ENCODE measurements around the gene PTPRG.

The PTPRG gene

GRCh38 chr3:62318752-62319569 lies 757.6 kb downstream of the PTPRG start:
- Histone ChIP-seq H3K18ac (ENCODE audit: low read length) (no peak overlapping the region), H3K36me3 (ENCODE audit: control insufficient read depth in 1 of 2, insufficient read depth in 2 of 2, low read length in 2 of 2) (no peaks in the 10 kb centered on the region), H3K27ac (ENCODE audit: low read depth, low read length) (no peak overlapping the region), H3K79me1 (ENCODE audit: low read length) (peaks cover 2% of the 10 kb centered on the region), H2BK5ac (ENCODE audit: low read depth, low read length, poor library complexity) (no peak overlapping the region), H3K4ac (ENCODE audit: low read depth, low read length) (no peak overlapping the region), H3K23ac (ENCODE audit: low read length) (no peak overlapping the region), H4K12ac (ENCODE audit: low read depth, low read length) (peak overlapping the region; percentile 87), H3K4me3 (ENCODE audit: low read depth, low read length) (peak overlapping the region; percentile 76), H3K79me2 (ENCODE audit: control insufficient read depth, insufficient read depth, low read length, poor library complexity) (no peaks in the 10 kb centered on the region), H2BK12ac (ENCODE audit: low read length) (no peak overlapping the region), H3K4me1 (ENCODE audit: control insufficient read depth in 1 of 2, insufficient read depth in 2 of 2, low read length in 2 of 2) (peaks cover 0 to 4% of the 10 kb centered on the region in 2 experiments), H4K8ac (ENCODE audit: low read depth, low read length) (peak overlapping the region; percentile 91), H3K9ac (ENCODE audit: low read length) (no peak overlapping the region), H3K27me3 (ENCODE audit: insufficient read depth, low read length) (no peaks in the 10 kb centered on the region), H2AFZ (ENCODE audit: insufficient read depth, low read length, poor library complexity) (peak overlapping the region; percentile 91), H2BK120ac (ENCODE audit: insufficient read depth, low read length, poor library complexity) (no peak overlapping the region), H3K9me3 (ENCODE audit: insufficient read depth, low read depth, low read length) (no peaks in the 10 kb centered on the region), H3K14ac (ENCODE audit: low read length) (no peak overlapping the region), H2AK5ac (ENCODE audit: low read length) (no peak overlapping the region), H3K4me2 (ENCODE audit: low read length) (peak overlapping the region; percentile 87), H4K91ac (ENCODE audit: low read depth, low read length) (no peak overlapping the region)
- no CpG with 5 or more reads among the region's 60 CpGs for WGBS (ENCODE audit: extremely low coverage, insufficient coverage, insufficient read length)
- DNase-seq, result peak; percentile 89 to 91

GRCh38 chr3:62319570-62320243 lies 758.3 kb downstream of the PTPRG start:
- H3K36me3 ChIP-seq (ENCODE audit: control insufficient read depth in 1 of 2, insufficient read depth in 2 of 2, low read length in 2 of 2), result no peaks in the 10 kb centered on the region
- H3K9ac ChIP-seq (ENCODE audit: low read length), result no peak overlapping the region
- H3K14ac ChIP-seq (ENCODE audit: low read length), result no peak overlapping the region
- no peak overlapping the region for H3K18ac ChIP-seq (ENCODE audit: low read length)
- no peak overlapping the region for H2BK12ac ChIP-seq (ENCODE audit: low read length)
- no peak overlapping the region for H3K4ac ChIP-seq (ENCODE audit: low read depth, low read length)
- H3K9me3 ChIP-seq (ENCODE audit: insufficient read depth, low read depth, low read length), result no peaks in the 10 kb centered on the region
- no peak overlapping the region for H2AK5ac ChIP-seq (ENCODE audit: low read length)
- H3K27ac ChIP-seq (ENCODE audit: low read depth, low read length), result no peak overlapping the region
- no CpG with 5 or more reads among the region's 7 CpGs for WGBS (ENCODE audit: extremely low coverage, insufficient coverage, insufficient read length)
- peak in 1 of 2 donors; percentile 46 for DNase-seq
- peak overlapping the region; percentile 87 for H3K4me2 ChIP-seq (ENCODE audit: low read length)
- no peak overlapping the region for H4K91ac ChIP-seq (ENCODE audit: low read depth, low read length)
- no peak overlapping the region for H3K23ac ChIP-seq (ENCODE audit: low read length)
- H2BK5ac ChIP-seq (ENCODE audit: low read depth, low read length, poor library complexity), result no peak overlapping the region
- peaks cover 0 to 4% of the 10 kb centered on the region in 2 experiments for H3K4me1 ChIP-seq (ENCODE audit: control insufficient read depth in 1 of 2, insufficient read depth in 2 of 2, low read length in 2 of 2)
- H3K79me1 ChIP-seq (ENCODE audit: low read length), result peaks cover 2% of the 10 kb centered on the region
- H4K12ac ChIP-seq (ENCODE audit: low read depth, low read length), result no peak overlapping the region
- no peaks in the 10 kb centered on the region for H3K79me2 ChIP-seq (ENCODE audit: control insufficient read depth, insufficient read depth, low read length, poor library complexity)
- no peaks in the 10 kb centered on the region for H3K27me3 ChIP-seq (ENCODE audit: insufficient read depth, low read length)
- no peak overlapping the region for H2BK120ac ChIP-seq (ENCODE audit: insufficient read depth, low read length, poor library complexity)
- no peak overlapping the region for H2AFZ ChIP-seq (ENCODE audit: insufficient read depth, low read length, poor library complexity)
- H3K4me3 ChIP-seq (ENCODE audit: low read depth, low read length), result peak overlapping the region; percentile 76
- H4K8ac ChIP-seq (ENCODE audit: low read depth, low read length), result no peak overlapping the region

DNA sequence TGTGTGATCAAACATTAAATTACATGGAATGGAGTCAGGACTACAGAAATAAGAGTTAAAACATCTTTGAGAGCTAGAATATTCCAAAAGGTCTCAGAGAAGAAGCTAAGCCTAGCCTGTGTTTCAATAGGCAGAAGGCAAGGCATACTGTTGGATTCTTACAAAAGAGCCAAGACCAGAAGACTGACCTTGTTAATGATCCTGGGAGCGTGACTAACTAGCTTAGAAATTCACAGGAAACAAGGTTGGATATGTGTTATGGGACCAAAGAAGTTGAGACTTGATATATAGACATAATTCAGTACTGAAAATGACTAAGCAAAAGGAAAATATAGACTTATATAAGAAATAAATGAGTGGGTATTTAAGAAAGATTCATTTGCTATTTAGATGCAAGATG lies 761.9 kb downstream of the PTPRG start:
- Histone ChIP-seq H3K9ac (ENCODE audit: low read length) (no peak overlapping the region), H3K23ac (ENCODE audit: low read length) (no peak overlapping the region), H3K4me2 (ENCODE audit: low read length) (no peak overlapping the region), H4K91ac (ENCODE audit: low read depth, low read length) (no peak overlapping the region), H2BK12ac (ENCODE audit: low read length) (no peak overlapping the region), H3K4ac (ENCODE audit: low read depth, low read length) (no peak overlapping the region), H4K12ac (ENCODE audit: low read depth, low read length) (no peak overlapping the region), H3K14ac (ENCODE audit: low read length) (no peak overlapping the region), H3K79me1 (ENCODE audit: low read length) (peaks cover 2% of the 10 kb centered on the region), H3K79me2 (ENCODE audit: control insufficient read depth, insufficient read depth, low read length, poor library complexity) (no peaks in the 10 kb centered on the region), H3K4me1 (ENCODE audit: control insufficient read depth in 1 of 2, insufficient read depth in 2 of 2, low read length in 2 of 2) (peaks cover 0 to 4% of the 10 kb centered on the region in 2 experiments), H2AK5ac (ENCODE audit: low read length) (no peak overlapping the region), H3K27ac (ENCODE audit: low read depth, low read length) (no peak overlapping the region), H3K27me3 (ENCODE audit: insufficient read depth, low read length) (no peaks in the 10 kb centered on the region), H3K9me3 (ENCODE audit: insufficient read depth, low read depth, low read length) (no peaks in the 10 kb centered on the region), H3K18ac (ENCODE audit: low read length) (no peak overlapping the region), H2BK5ac (ENCODE audit: low read depth, low read length, poor library complexity) (no peak overlapping the region), H3K4me3 (ENCODE audit: low read depth, low read length) (no peak overlapping the region), H4K8ac (ENCODE audit: low read depth, low read length) (no peak overlapping the region), H3K36me3 (ENCODE audit: control insufficient read depth in 1 of 2, insufficient read depth in 2 of 2, low read length in 2 of 2) (no peaks in the 10 kb centered on the region), H2BK120ac (ENCODE audit: insufficient read depth, low read length, poor library complexity) (no peak overlapping the region), H2AFZ (ENCODE audit: insufficient read depth, low read length, poor library complexity) (no peak overlapping the region)
- WGBS (ENCODE audit: extremely low coverage, insufficient coverage, insufficient read length), result no CpG with 5 or more reads among the region's 1 CpG
- no peak for DNase-seq

DNA sequence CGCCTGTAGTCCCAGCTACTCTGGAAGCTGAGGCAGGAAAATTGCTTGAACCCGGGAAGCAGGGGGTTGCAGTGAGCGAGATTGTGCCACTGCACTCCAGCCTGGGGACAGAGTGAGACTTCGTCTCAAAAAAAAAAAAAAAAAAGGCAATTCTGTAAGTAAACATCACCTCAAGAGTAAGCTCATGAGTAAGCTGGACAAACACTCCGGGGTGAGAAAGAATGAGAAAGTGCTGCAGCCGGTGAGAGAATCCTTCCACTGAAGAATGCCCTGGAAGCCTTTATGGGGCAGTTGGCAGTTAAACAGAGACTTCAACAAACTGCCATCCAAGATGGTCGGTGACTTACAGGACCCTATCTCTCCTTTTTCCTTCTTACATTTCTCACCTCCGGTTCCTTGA lies 764.5 kb downstream of the PTPRG start:
- WGBS (ENCODE audit: extremely low coverage, insufficient coverage, insufficient read length), result no CpG with 5 or more reads among the region's 8 CpGs
- no peaks in the 10 kb centered on the region for H3K79me2 ChIP-seq (ENCODE audit: control insufficient read depth, insufficient read depth, low read length, poor library complexity)
- no peak overlapping the region for H2BK5ac ChIP-seq (ENCODE audit: low read depth, low read length, poor library complexity)
- H3K4me2 ChIP-seq (ENCODE audit: low read length), result no peak overlapping the region
- no peaks in the 10 kb centered on the region for H3K27me3 ChIP-seq (ENCODE audit: insufficient read depth, low read length)
- no peak overlapping the region for H2BK120ac ChIP-seq (ENCODE audit: insufficient read depth, low read length, poor library complexity)
- no peak overlapping the region for H3K18ac ChIP-seq (ENCODE audit: low read length)
- no peak overlapping the region for H4K91ac ChIP-seq (ENCODE audit: low read depth, low read length)
- no peak overlapping the region for H3K27ac ChIP-seq (ENCODE audit: low read depth, low read length)
- H4K8ac ChIP-seq (ENCODE audit: low read depth, low read length), result no peak overlapping the region
- DNase-seq, result no peak
- H3K4me1 ChIP-seq (ENCODE audit: control insufficient read depth in 1 of 2, insufficient read depth in 2 of 2, low read length in 2 of 2), result no peaks in the 10 kb centered on the region
- no peak overlapping the region for H3K4ac ChIP-seq (ENCODE audit: low read depth, low read length)
- H2BK12ac ChIP-seq (ENCODE audit: low read length), result no peak overlapping the region
- no peak overlapping the region for H2AK5ac ChIP-seq (ENCODE audit: low read length)
- H3K9me3 ChIP-seq (ENCODE audit: insufficient read depth, low read depth, low read length), result no peaks in the 10 kb centered on the region
- H3K4me3 ChIP-seq (ENCODE audit: low read depth, low read length), result no peak overlapping the region
- H3K79me1 ChIP-seq (ENCODE audit: low read length), result no peaks in the 10 kb centered on the region
- no peak overlapping the region for H3K23ac ChIP-seq (ENCODE audit: low read length)
- H2AFZ ChIP-seq (ENCODE audit: insufficient read depth, low read length, poor library complexity), result no peak overlapping the region
- H3K9ac ChIP-seq (ENCODE audit: low read length), result no peak overlapping the region
- no peaks in the 10 kb centered on the region for H3K36me3 ChIP-seq (ENCODE audit: control insufficient read depth in 1 of 2, insufficient read depth in 2 of 2, low read length in 2 of 2)
- H4K12ac ChIP-seq (ENCODE audit: low read depth, low read length), result no peak overlapping the region
- H3K14ac ChIP-seq (ENCODE audit: low read length), result no peak overlapping the region
